T47D (cell line): ENCODE measurements around the gene MYO3B.

Experiments used
- DNase-seq, 2 experiments: peaks; one replicate each; pipeline versions ENCODE4 v3.0.0 to v3.0.0-alpha.2; 2011 to 2012; ENCODE audit warnings: low read depth in 1 of 2, low spot score in 1 of 2
- JUND ChIP-seq: IDR thresholded peaks from 2 replicates; pipeline ENCODE4 v1.6.1; 2012; ENCODE audit warnings: low read depth
- in situ Hi-C: cut with HindIII; loops from 2 replicates; pipeline ENCODE4 v1.10.0; 2016; ENCODE audit warnings: low sequenced_read_pairs, low pct_unique_long_range_greater_than_20kb

The MYO3B gene

GRCh38 chr2:170365003-170365402 lies 187.1 kb downstream of the MYO3B start:
- no peak for TF ChIP-seq JUND
- in situ Hi-C loops: no loop called here
- no peak for DNase-seq

- in situ Hi-C loops: no loop called here
- DNase-seq: no peak
These were observed 187.7 kb downstream of the MYO3B start for GRCh38 chr2:170365686-170366085.

GRCh38 chr2:170368370-170368769 lies 190.4 kb downstream of the MYO3B start:
- DNase-seq: no peak
- TF ChIP-seq JUND: no peak
- in situ Hi-C loops: no loop called here

More at GRCh38 chr2:170365686-170366085, 187.7 kb downstream of the MYO3B start:
- TF ChIP-seq JUND: no peak

- no peak for TF ChIP-seq JUND
- no peak for DNase-seq
- in situ Hi-C loops: no loop called here
These were observed 191.3 kb downstream of the MYO3B start for GRCh38 chr2:170369228-170369627.

- in situ Hi-C loops: no loop called here
- no peak for TF ChIP-seq JUND
- DNase-seq: peak in 1 of 2 experiments; percentile 41
These were observed 191.9 kb downstream of the MYO3B start for GRCh38 chr2:170369894-170370293.

GRCh38 chr2:170371231-170371998 lies 193.5 kb downstream of the MYO3B start:
- TF ChIP-seq JUND: no peak
- no peak for DNase-seq
- in situ Hi-C loops: no loop called here

GRCh38 chr2:170375192-170375591 lies 197.2 kb downstream of the MYO3B start:
- no peak for TF ChIP-seq JUND
- DNase-seq: no peak
- in situ Hi-C loops: no loop called here

- TF ChIP-seq JUND: no peak
- DNase-seq: no peak
- in situ Hi-C loops: no loop called here
These were observed 199.7 kb downstream of the MYO3B start for GRCh38 chr2:170377500-170378207.

GRCh38 chr2:170380267-170380666 lies 202.3 kb downstream of the MYO3B start:
- in situ Hi-C loops: no loop called here
- no peak for DNase-seq
- TF ChIP-seq JUND: no peak

GRCh38 chr2:170381678-170382077 lies 203.7 kb downstream of the MYO3B start:
- in situ Hi-C loops: no loop called here
- TF ChIP-seq JUND: no peak
- no peak for DNase-seq

GRCh38 chr2:170386554-170386953 lies 208.6 kb downstream of the MYO3B start:
- no peak for DNase-seq
- in situ Hi-C loops: no loop called here
- TF ChIP-seq JUND: no peak

GRCh38 chr2:170391018-170391417 lies 213.1 kb downstream of the MYO3B start:
- no peak for DNase-seq
- in situ Hi-C loops: no loop called here
- no peak for TF ChIP-seq JUND

- in situ Hi-C loops: no loop called here
- no peak for DNase-seq
- TF ChIP-seq JUND: no peak
These were observed 213.8 kb downstream of the MYO3B start for GRCh38 chr2:170391697-170392096.

- in situ Hi-C loops: no loop called here
- no peak for DNase-seq
These were observed 216.0 kb downstream of the MYO3B start for GRCh38 chr2:170393861-170394498.

More at GRCh38 chr2:170393861-170394498, 216.0 kb downstream of the MYO3B start:
- no peak for TF ChIP-seq JUND
